ENCODE data around the gene EEFSEC. TPM values are rescaled to one million over a fixed set of nuclear protein-coding genes. Genes with fewer than 3 reads are reported as not detected.

The EEFSEC gene
- total RNA-seq, 2 experiments from 2014 or later, result 19.2 to 19.6 TPM

GRCh38 chr3:128340198-128340903 is 187.1 kb downstream of the EEFSEC start:
- ChIA-PET POLR2A (no interaction called here), CTCF (no interaction called here)
- H3K27me3 Mint-ChIP-seq, result no peaks in the 10 kb centered on the region
- DNase-seq (no peak), ATAC-seq (no peak)
- H3K4me1 Mint-ChIP-seq (ENCODE audit: low read depth), result no peaks in the 10 kb centered on the region
- H3K27ac Mint-ChIP-seq, result no peak overlapping the region
- H3K9me3 Mint-ChIP-seq, result no peaks in the 10 kb centered on the region
- no peak overlapping the region for H3K4me3 Mint-ChIP-seq
- H3K36me3 Mint-ChIP-seq (ENCODE audit: low read depth), result peaks cover 3% of the 10 kb centered on the region
- intact Hi-C loops (cut with micrococcal nuclease), result no loop called here
- TF ChIP-seq CTCF (IDR thresholded peaks at IDR 0.05), result no peak

GRCh38 chr3:128340904-128341555 is 187.7 kb downstream of the EEFSEC start:
- H3K27ac Mint-ChIP-seq, result no peak overlapping the region
- no peaks in the 10 kb centered on the region for H3K9me3 Mint-ChIP-seq
- H3K4me3 Mint-ChIP-seq, result no peak overlapping the region
- TF ChIP-seq CTCF (IDR thresholded peaks at IDR 0.05), result no peak
- ChIA-PET CTCF (no interaction called here), POLR2A (no interaction called here)
- DNase-seq (no peak), ATAC-seq (no peak)
- peaks cover 3% of the 10 kb centered on the region for H3K36me3 Mint-ChIP-seq (ENCODE audit: low read depth)
- H3K4me1 Mint-ChIP-seq (ENCODE audit: low read depth), result no peaks in the 10 kb centered on the region
- intact Hi-C loops (cut with micrococcal nuclease), result no loop called here
- no peaks in the 10 kb centered on the region for H3K27me3 Mint-ChIP-seq

DNA sequence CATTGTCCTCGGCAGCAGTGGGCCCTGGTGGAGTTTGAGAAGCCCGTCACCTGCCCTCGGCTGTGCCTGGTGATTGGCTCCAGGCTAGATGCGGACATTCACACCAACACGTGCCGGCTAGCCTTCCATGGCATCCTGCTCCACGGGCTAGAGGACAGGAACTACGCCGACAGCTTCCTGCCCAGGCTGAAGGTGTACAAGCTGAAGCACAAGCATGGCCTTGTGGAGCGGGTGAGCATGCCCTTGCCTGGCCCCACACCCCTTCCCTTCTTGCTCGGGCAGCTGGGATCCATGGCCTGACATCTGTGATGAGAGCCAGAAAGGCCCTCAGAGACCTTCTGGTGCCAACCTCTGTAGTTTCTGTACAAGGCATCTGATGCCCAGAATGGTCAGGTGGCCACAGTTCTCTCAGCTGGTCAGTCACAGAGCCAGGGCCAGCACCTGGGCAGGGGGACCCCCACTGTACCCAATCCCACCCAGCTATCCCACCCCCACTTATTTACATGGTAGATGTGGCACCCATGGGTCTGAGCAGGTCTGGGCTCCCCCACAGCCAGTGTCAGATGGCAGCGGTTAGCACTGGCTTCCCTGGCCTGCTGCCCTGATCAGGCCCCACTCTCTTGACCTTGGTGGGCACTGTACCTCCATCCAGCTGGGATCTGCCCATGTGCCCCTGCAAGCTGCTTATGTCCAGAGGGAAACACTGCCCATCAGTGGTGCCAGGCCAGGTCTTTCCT is 188.5 kb downstream of the EEFSEC start:
- no peak overlapping the region for H3K27ac Mint-ChIP-seq
- no peaks in the 10 kb centered on the region for H3K4me1 Mint-ChIP-seq (ENCODE audit: low read depth)
- peaks cover 3% of the 10 kb centered on the region for H3K36me3 Mint-ChIP-seq (ENCODE audit: low read depth)

DNA sequence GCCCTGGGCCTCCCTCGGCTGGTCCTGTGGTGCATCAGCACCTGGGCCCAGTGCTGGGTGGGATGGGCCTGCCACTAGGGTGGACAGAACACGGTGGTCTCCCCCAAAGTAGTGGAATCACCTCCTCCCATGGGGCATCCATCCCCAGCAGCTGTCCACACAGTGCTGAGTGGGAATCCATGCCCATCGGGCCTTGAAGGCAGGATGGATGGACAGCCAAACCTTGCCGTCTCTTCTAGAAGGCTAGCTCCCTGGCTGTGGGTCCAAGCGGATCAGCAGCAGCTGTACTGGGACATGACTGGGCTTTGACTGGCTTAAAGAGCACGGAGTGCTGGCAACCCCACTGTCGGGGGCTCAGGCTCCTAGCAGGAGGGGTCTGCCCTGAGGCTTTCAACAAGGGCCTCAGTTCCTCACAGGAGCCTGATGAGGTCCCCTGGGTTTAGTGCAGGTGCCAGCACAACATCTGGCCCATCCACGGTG is 189.5 kb downstream of the EEFSEC start:
- H3K4me3 Mint-ChIP-seq, result no peak overlapping the region
- no peak overlapping the region for H3K27ac Mint-ChIP-seq
- intact Hi-C loops (cut with micrococcal nuclease), result no loop called here
- DNase-seq, result no peak
- ChIA-PET POLR2A (no interaction called here), CTCF (no interaction called here)
- no peaks in the 10 kb centered on the region for H3K4me1 Mint-ChIP-seq (ENCODE audit: low read depth)
- H3K36me3 Mint-ChIP-seq (ENCODE audit: low read depth), result peaks cover 3% of the 10 kb centered on the region
- no peak for TF ChIP-seq CTCF (IDR thresholded peaks at IDR 0.05)
- H3K27me3 Mint-ChIP-seq, result no peaks in the 10 kb centered on the region
- ATAC-seq, result no peak
- H3K9me3 Mint-ChIP-seq, result no peaks in the 10 kb centered on the region

More for the DNA sequence above, 188.5 kb downstream of the EEFSEC start:
- Mint-ChIP-seq H3K27me3 (no peaks in the 10 kb centered on the region), H3K4me3 (no peak overlapping the region), H3K9me3 (no peaks in the 10 kb centered on the region)
- no peak for TF ChIP-seq CTCF (IDR thresholded peaks at IDR 0.05)
- ChIA-PET POLR2A (no interaction called here), CTCF (no interaction called here)
- intact Hi-C loops (cut with micrococcal nuclease), result no loop called here
- DNase-seq (no peak), ATAC-seq (no peak)
